Astrocyte (in vitro differentiated cells and primary cell): ENCODE data around the gene DOCK1. TPM values are rescaled to one million over a fixed set of nuclear protein-coding genes. Genes with fewer than 3 reads are reported as not detected.
A peak's percentile ranks its signal among the peaks of the same experiment; 100 is the strongest.

Experiments
- DNase-seq: peaks from one replicate; pipeline ENCODE4 v3.0.0-alpha.2; 2010; ENCODE audit warnings: low read depth
- FAIRE-seq: peaks from 2 replicates; lab custom pipeline; 2011; peaks lifted over from hg19 to GRCh38; lab: Jason Lieb, UNC
- H2AFZ ChIP-seq: 2 replicates; pipeline ENCODE4 v1.6.0; 2012; ENCODE audit warnings: low read depth, low read length, inconsistent platforms
- H3K27ac ChIP-seq: 2 replicates; pipeline ENCODE4 v1.5.1; 2011; ENCODE audit warnings: low read depth, low read length, inconsistent platforms
- H3K27me3 ChIP-seq: 2 replicates; pipeline ENCODE4 v1.6.0; 2011; ENCODE audit warnings: low read length, inconsistent platforms; ENCODE audit not compliant: insufficient read depth
- H3K36me3 ChIP-seq: 2 replicates; pipeline ENCODE4 v1.5.1; 2011; ENCODE audit warnings: low read length, inconsistent platforms; ENCODE audit not compliant: insufficient read depth
- H3K4me1 ChIP-seq: 2 replicates; pipeline ENCODE4 v1.5.1; 2011; ENCODE audit warnings: low read length, inconsistent platforms; ENCODE audit not compliant: insufficient read depth
- H3K4me2 ChIP-seq: 2 replicates; pipeline ENCODE4 v1.6.0; 2012; ENCODE audit warnings: low read length, inconsistent platforms
- H3K4me3 ChIP-seq: 2 replicates; pipeline ENCODE4 v1.5.1; 2011; ENCODE audit warnings: low read depth, mild to moderate bottlenecking, low read length, inconsistent platforms; ENCODE audit not compliant: insufficient read depth
- H3K79me2 ChIP-seq: 2 replicates; pipeline ENCODE4 v1.6.0; 2012; ENCODE audit warnings: mild to moderate bottlenecking, low read length, inconsistent platforms; ENCODE audit not compliant: insufficient read depth
- H3K9ac ChIP-seq: 2 replicates; pipeline ENCODE4 v1.6.0; 2012; ENCODE audit warnings: mild to moderate bottlenecking, low read length, inconsistent platforms
- H3K9me3 ChIP-seq: 2 replicates; pipeline ENCODE4 v1.5.1; 2012; ENCODE audit warnings: low read depth, mild to moderate bottlenecking, low read length, inconsistent platforms; ENCODE audit not compliant: insufficient read depth
- H4K20me1 ChIP-seq: 2 replicates; pipeline ENCODE4 v1.6.0; 2012; ENCODE audit warnings: low read length, inconsistent platforms; ENCODE audit not compliant: insufficient read depth
- H3K27ac Mint-ChIP-seq: one replicate; pipeline ENCODE4 v1.8.0; 2021; ENCODE audit warnings: mild to moderate bottlenecking, mixed read lengths; ENCODE audit not compliant: unreplicated experiment
- H3K27me3 Mint-ChIP-seq: one replicate; pipeline ENCODE4 v1.8.0; 2021; ENCODE audit warnings: low read depth, mixed read lengths; ENCODE audit not compliant: unreplicated experiment
- H3K36me3 Mint-ChIP-seq: one replicate; pipeline ENCODE4 v1.8.0; 2021; ENCODE audit warnings: low read depth, mixed read lengths; ENCODE audit not compliant: unreplicated experiment
- H3K4me1 Mint-ChIP-seq: one replicate; pipeline ENCODE4 v1.8.0; 2021; ENCODE audit warnings: low read depth, mixed read lengths; ENCODE audit not compliant: unreplicated experiment
- H3K4me3 Mint-ChIP-seq: one replicate; pipeline ENCODE4 v1.8.0; 2021; ENCODE audit warnings: mild to moderate bottlenecking, moderate library complexity, mixed read lengths; ENCODE audit not compliant: unreplicated experiment
- H3K9me3 Mint-ChIP-seq: one replicate; pipeline ENCODE4 v1.8.0; 2021; ENCODE audit warnings: mild to moderate bottlenecking, mixed read lengths; ENCODE audit not compliant: unreplicated experiment
- CTCF ChIP-seq: IDR thresholded peaks from 2 replicates; pipeline ENCODE4 v1.5.1; 2011; ENCODE audit warnings: low read depth, mild to moderate bottlenecking, inconsistent platforms, low read length, moderate library complexity; ENCODE audit not compliant: insufficient read depth
- EZH2 ChIP-seq: IDR thresholded peaks from 2 replicates; pipeline ENCODE4 v1.6.1; 2012; ENCODE audit warnings: mild to moderate bottlenecking, low read length, inconsistent platforms; ENCODE audit not compliant: insufficient read depth
- total RNA-seq: library from RNA; stranded (reverse); gene quantifications from 2 replicates; pipeline ENCODE4 v1.2.1, GENCODE V29; 2021

DOCK1 gene
- total RNA-seq, 1 donor from 2014 or later = 42.5 TPM

GRCh38 chr10:127119936-127120335 lies 214.7 kb downstream of the DOCK1 start:
- Mint-ChIP-seq H3K36me3 (peaks cover 13% of the 10 kb centered on the region), H3K27ac (no peak overlapping the region), H3K9me3 (no peaks in the 10 kb centered on the region), H3K4me1 (peaks cover 9% of the 10 kb centered on the region), H3K4me3 (no peak overlapping the region), H3K27me3 (no peaks in the 10 kb centered on the region)
- Histone ChIP-seq H3K27me3 (no peaks in the 10 kb centered on the region), H2AFZ (no peak overlapping the region), H3K9me3 (no peaks in the 10 kb centered on the region), H3K9ac (no peak overlapping the region), H3K27ac (no peak overlapping the region), H3K36me3 (no peaks in the 10 kb centered on the region), H3K4me3 (no peak overlapping the region), H4K20me1 (peaks cover 73% of the 10 kb centered on the region), H3K4me1 (no peaks in the 10 kb centered on the region), H3K4me2 (no peak overlapping the region), H3K79me2 (no peaks in the 10 kb centered on the region)
- DNase-seq (no peak), FAIRE-seq (no peak)
- no peak for TF ChIP-seq EZH2
- TF ChIP-seq CTCF = no peak

GRCh38 chr10:127122831-127123230 lies 217.6 kb downstream of the DOCK1 start:
- peaks cover 13% of the 10 kb centered on the region for H3K36me3 Mint-ChIP-seq
- FAIRE-seq (no peak), DNase-seq (no peak)
- H3K4me3 Mint-ChIP-seq = no peak overlapping the region
- no peak for TF ChIP-seq CTCF
- no peak for TF ChIP-seq EZH2
- H3K4me3 ChIP-seq = no peak overlapping the region
- H3K79me2 ChIP-seq = no peaks in the 10 kb centered on the region
- H4K20me1 ChIP-seq = peaks cover 51% of the 10 kb centered on the region
- H3K27ac Mint-ChIP-seq = no peak overlapping the region
- no peaks in the 10 kb centered on the region for H3K4me1 ChIP-seq
- H3K27ac ChIP-seq = no peak overlapping the region
- H3K9ac ChIP-seq = no peak overlapping the region
- H3K9me3 Mint-ChIP-seq = no peaks in the 10 kb centered on the region
- no peaks in the 10 kb centered on the region for H3K27me3 ChIP-seq
- no peak overlapping the region for H3K4me2 ChIP-seq
- H2AFZ ChIP-seq = no peak overlapping the region
- no peaks in the 10 kb centered on the region for H3K9me3 ChIP-seq
- H3K36me3 ChIP-seq = peaks cover 11% of the 10 kb centered on the region
- no peaks in the 10 kb centered on the region for H3K27me3 Mint-ChIP-seq
- peaks cover 7% of the 10 kb centered on the region for H3K4me1 Mint-ChIP-seq

- no peaks in the 10 kb centered on the region for H3K27me3 ChIP-seq
- Mint-ChIP-seq H3K27ac (no peak overlapping the region), H3K27me3 (no peaks in the 10 kb centered on the region), H3K36me3 (peaks cover 17% of the 10 kb centered on the region), H3K9me3 (no peaks in the 10 kb centered on the region), H3K4me1 (peaks cover 2% of the 10 kb centered on the region), H3K4me3 (no peak overlapping the region)
- DNase-seq = peak; percentile 27
- H3K79me2 ChIP-seq = no peaks in the 10 kb centered on the region
- no peaks in the 10 kb centered on the region for H3K9me3 ChIP-seq
- H3K4me2 ChIP-seq = no peak overlapping the region
- H4K20me1 ChIP-seq = peaks cover 43% of the 10 kb centered on the region
- H3K36me3 ChIP-seq = peaks cover 11% of the 10 kb centered on the region
- H3K4me3 ChIP-seq = no peak overlapping the region
- no peak for FAIRE-seq
- H3K4me1 ChIP-seq = no peaks in the 10 kb centered on the region
- H3K27ac ChIP-seq = no peak overlapping the region
- TF ChIP-seq CTCF (no peak), EZH2 (no peak)
- no peak overlapping the region for H2AFZ ChIP-seq
- H3K9ac ChIP-seq = no peak overlapping the region
These were observed 218.4 kb downstream of the DOCK1 start for GRCh38 chr10:127123626-127124025.
